Activated T-helper 1 cell treated with anti-CD3 and anti-CD28 coated beads, Interleukin-12 subunit alpha, Interleukin-12 subunit beta, Interleukin-2, Interleukin-4 antibody, amounts not matched to agents 30 ng/mL and 10 ng/mL and 1 ng/mL, durations not matched to agents 14 hours and 24 hours and 36 hours (primary cell): ENCODE data around the gene OOSP2. TPM values are rescaled to one million over a fixed set of nuclear protein-coding genes. Genes with fewer than 3 reads are reported as not detected.

Source experiments
- DNase-seq: peaks from one replicate; pipeline ENCODE4 v3.0.0; 2021; ENCODE audit warnings: low spot score
- H3K27ac Mint-ChIP-seq: one replicate; pipeline ENCODE4 v1.8.0; 2021; ENCODE audit warnings: mild to moderate bottlenecking, mixed read lengths
- H3K27me3 Mint-ChIP-seq: one replicate; pipeline ENCODE4 v1.8.0; 2022; ENCODE audit warnings: mild to moderate bottlenecking, moderate library complexity, mixed read lengths; ENCODE audit not compliant: insufficient read depth
- H3K36me3 Mint-ChIP-seq: one replicate; pipeline ENCODE4 v1.8.0; 2021; ENCODE audit warnings: low read depth, mixed read lengths
- H3K4me1 Mint-ChIP-seq: one replicate; pipeline ENCODE4 v1.8.0; 2021; ENCODE audit warnings: low read depth, mixed read lengths
- H3K4me3 Mint-ChIP-seq: one replicate; pipeline ENCODE4 v1.8.0; 2021; ENCODE audit warnings: mild to moderate bottlenecking, moderate library complexity, mixed read lengths
- H3K9me3 Mint-ChIP-seq: one replicate; pipeline ENCODE4 v1.8.0; 2021; ENCODE audit warnings: mixed read lengths
- intact Hi-C: fragments of 100-400 bp; cut with micrococcal nuclease; formaldehyde crosslinking; loops from one replicate; pipeline ENCODE4 v1.15.1; 2024
- total RNA-seq: library from RNA; stranded (reverse); gene quantifications from 2 replicates; pipeline ENCODE4 v1.2.3, GENCODE V29; 2022

Gene OOSP2
- total RNA-seq, 1 donor from 2014 or later, result not detected

DNA sequence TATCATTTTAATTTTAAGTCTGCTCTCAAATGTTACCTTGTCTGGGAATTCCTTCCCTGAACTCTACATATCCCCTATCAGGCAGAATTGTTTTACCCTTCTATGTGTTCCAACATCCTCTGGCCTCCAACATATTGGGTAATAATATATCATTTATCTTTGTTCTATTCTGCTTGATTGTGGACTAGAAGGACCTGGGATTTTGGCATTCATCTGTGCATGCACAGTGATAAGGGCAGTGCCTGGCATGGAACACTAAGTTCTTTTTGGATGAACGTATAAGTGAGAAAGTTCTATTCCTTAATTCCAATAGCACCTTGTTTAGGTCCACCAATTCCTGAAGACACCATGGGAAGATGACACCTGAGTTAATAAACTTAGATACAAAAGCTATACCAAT is 47.0 kb downstream of the OOSP2 start:
- Mint-ChIP-seq H3K4me1 (no peaks in the 10 kb centered on the region), H3K36me3 (no peaks in the 10 kb centered on the region), H3K27ac (no peak overlapping the region), H3K27me3 (no peaks in the 10 kb centered on the region), H3K9me3 (no peaks in the 10 kb centered on the region), H3K4me3 (no peak overlapping the region)
- no peak for DNase-seq
- intact Hi-C loops, result no loop called here

DNA sequence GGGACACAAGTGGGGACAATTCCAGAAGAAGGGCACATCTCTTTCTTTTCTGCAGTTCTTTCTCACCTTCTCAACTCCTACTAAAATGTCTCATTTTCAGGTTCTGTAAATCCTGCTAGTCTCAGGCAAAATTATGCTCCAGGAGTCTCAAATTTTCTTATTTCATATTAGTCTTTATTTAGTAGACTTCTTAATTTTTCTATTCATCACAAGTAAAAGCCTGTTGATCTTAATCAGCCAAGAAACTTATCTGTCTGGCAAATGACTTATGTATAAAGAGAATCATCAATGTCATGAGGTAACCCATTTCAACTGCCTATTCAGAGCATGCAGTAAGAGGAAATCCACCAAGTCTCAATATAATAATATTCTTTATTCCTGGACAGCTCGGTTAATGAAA is 48.2 kb downstream of the OOSP2 start, which contains the start of gene MS4A2:
Gene MS4A2 (plus strand): TSS at position 301 of the 400 bp plus-strand sequence. CDS start 102 bp downstream, outside the sequence.
- Mint-ChIP-seq H3K9me3 (no peaks in the 10 kb centered on the region), H3K4me1 (no peaks in the 10 kb centered on the region), H3K27ac (no peak within 1 kb of the TSS), H3K4me3 (no peak within 1 kb of the TSS), H3K27me3 (peaks cover 2% of the 10 kb centered on the region), H3K36me3 (no peaks in the 10 kb centered on the region)
- no peak for DNase-seq
- intact Hi-C loops, result no loop called here

- no peak for DNase-seq
- intact Hi-C loops, result no loop called here
- no peaks in the 10 kb centered on the region for H3K36me3 Mint-ChIP-seq
- H3K4me3 Mint-ChIP-seq, result no peak overlapping the region
- H3K4me1 Mint-ChIP-seq, result no peaks in the 10 kb centered on the region
- no peaks in the 10 kb centered on the region for H3K9me3 Mint-ChIP-seq
- H3K27me3 Mint-ChIP-seq, result peaks cover 2% of the 10 kb centered on the region
- no peak overlapping the region for H3K27ac Mint-ChIP-seq
Measured at GRCh38 chr11:60095477-60096120, 55.4 kb downstream of the OOSP2 start.

- Mint-ChIP-seq H3K9me3 (no peaks in the 10 kb centered on the region), H3K4me3 (no peak overlapping the region), H3K36me3 (no peaks in the 10 kb centered on the region), H3K4me1 (no peaks in the 10 kb centered on the region), H3K27ac (no peak overlapping the region), H3K27me3 (peaks cover 2% of the 10 kb centered on the region)
- DNase-seq, result no peak
- intact Hi-C loops, result no loop called here
Measured at GRCh38 chr11:60097189-60097588, 57.0 kb downstream of the OOSP2 start.

Other genes with a start within 250 kb of the OOSP2 start
- 88.3 and 93.9 TPM in 2 replicates for gene MRPL16, start 229.6 kb upstream of the OOSP2 start, total RNA-seq
- gene CBLIF, start 194.9 kb upstream of the OOSP2 start, total RNA-seq, result not detected in 2 replicates
- not detected in 2 replicates for gene TCN1, start 173.9 kb upstream of the OOSP2 start, total RNA-seq
- gene OOSP3, start 161.6 kb upstream of the OOSP2 start, total RNA-seq, result not detected in 2 replicates
- 0.27 TPM in 1 of 2 replicates, not detected in the other for gene OOSP1, start 102.0 kb upstream of the OOSP2 start, total RNA-seq
- not detected in 2 replicates for gene OOSP4A, start 76.4 kb upstream of the OOSP2 start, total RNA-seq
- not detected in 2 replicates for gene OOSP4B, start 23.2 kb upstream of the OOSP2 start, total RNA-seq
- gene MS4A3, start 16.3 kb downstream of the OOSP2 start, total RNA-seq, result not detected in 2 replicates
- gene MS4A2, start 48.3 kb downstream of the OOSP2 start, total RNA-seq, result not detected in 2 replicates
- not detected in 2 replicates for gene MS4A6A, start 142.7 kb downstream of the OOSP2 start, total RNA-seq
- gene MS4A4E, start 202.7 kb downstream of the OOSP2 start, total RNA-seq, result not detected in 2 replicates
- gene MS4A4A, start 240.3 kb downstream of the OOSP2 start, total RNA-seq, result not detected in 2 replicates